DOHH2 (cell line): ENCODE measurements around the gene XBP1.

ENCODE experiments used
- H3F3A ChIP-seq: fragments of 200-600 bp; sonication (generic), shearing (Covaris generic); 2 replicates; pipeline ENCODE4 v1.6.0; 2016; ENCODE audit warnings: antibody characterized with exemption, mild to moderate bottlenecking; ENCODE audit not compliant: control insufficient read depth, insufficient read depth
- H3K27ac ChIP-seq: fragments of 200-600 bp; sonication (generic); 2 replicates; pipeline ENCODE4 v1.5.1; 2014; ENCODE audit warnings: low read depth, mild to moderate bottlenecking, low read length, moderate library complexity
- H3K27me3 ChIP-seq: fragments of 200-600 bp; sonication (generic); 2 replicates; pipeline ENCODE4 v1.6.1; 2014; ENCODE audit warnings: mild to moderate bottlenecking, low read length, mixed read lengths; ENCODE audit not compliant: control insufficient read depth
- H3K36me3 ChIP-seq: fragments of 200-600 bp; sonication (generic); 2 replicates; pipeline ENCODE4 v1.6.1; 2014; ENCODE audit warnings: mild to moderate bottlenecking, low read length, moderate library complexity, mixed read lengths; ENCODE audit not compliant: control insufficient read depth
- H3K4me1 ChIP-seq: fragments of 200-600 bp; sonication (generic); 2 replicates; pipeline ENCODE4 v1.6.1; 2014; ENCODE audit warnings: mild to moderate bottlenecking, low read length, mixed read lengths; ENCODE audit not compliant: control insufficient read depth
- H3K4me2 ChIP-seq: fragments of 200-600 bp; sonication (generic); 2 replicates; pipeline ENCODE4 v1.6.0; 2014; ENCODE audit warnings: mild to moderate bottlenecking, low read length, moderate library complexity
- H3K4me3 ChIP-seq: fragments of 200-600 bp; sonication (generic); 2 replicates; pipeline ENCODE4 v1.5.1; 2014; ENCODE audit warnings: mild to moderate bottlenecking, low read length, mixed read lengths
- H3K79me2 ChIP-seq: fragments of 200-600 bp; sonication (generic); 2 replicates; pipeline ENCODE4 v1.6.1; 2014; ENCODE audit warnings: mild to moderate bottlenecking, low read length, mixed read lengths; ENCODE audit not compliant: control insufficient read depth
- H3K9me2 ChIP-seq: fragments of 200-600 bp; sonication (generic); replicated peaks from 2 replicates; pipeline ENCODE4 v1.6.1; 2014; ENCODE audit warnings: mild to moderate bottlenecking, low read length, mixed read lengths; ENCODE audit not compliant: control insufficient read depth
- H3K9me3 ChIP-seq: fragments of 200-600 bp; sonication (generic); 2 replicates; pipeline ENCODE4 v1.6.1; 2014; ENCODE audit warnings: antibody characterized with exemption, low read length, mixed read lengths; ENCODE audit not compliant: control insufficient read depth, insufficient read depth
- H4K20me1 ChIP-seq: fragments of 200-600 bp; sonication (generic); 2 replicates; pipeline ENCODE4 v1.6.0; 2014; ENCODE audit warnings: low read depth, mild to moderate bottlenecking, antibody characterized with exemption, low read length, moderate library complexity; ENCODE audit not compliant: control insufficient read depth, insufficient read depth
- EZH2phosphoT487 ChIP-seq: fragments of 200-600 bp; sonication (generic); IDR thresholded peaks from 2 replicates; pipeline ENCODE4 v1.6.1; 2017; ENCODE audit warnings: borderline replicate concordance, mild to moderate bottlenecking, antibody characterized with exemption, low read length, moderate library complexity, mixed read lengths
- TF ChIP-seq, protein P1 (sequence below): fragments of 200-600 bp; sonication (generic); IDR thresholded peaks from one replicate; pipeline ENCODE4 v1.5.1; 2014; ENCODE audit warnings: antibody characterized with exemption, mild to moderate bottlenecking, low read depth, low read length; ENCODE audit not compliant: poor library complexity, severe bottlenecking

XBP1 gene

DNA sequence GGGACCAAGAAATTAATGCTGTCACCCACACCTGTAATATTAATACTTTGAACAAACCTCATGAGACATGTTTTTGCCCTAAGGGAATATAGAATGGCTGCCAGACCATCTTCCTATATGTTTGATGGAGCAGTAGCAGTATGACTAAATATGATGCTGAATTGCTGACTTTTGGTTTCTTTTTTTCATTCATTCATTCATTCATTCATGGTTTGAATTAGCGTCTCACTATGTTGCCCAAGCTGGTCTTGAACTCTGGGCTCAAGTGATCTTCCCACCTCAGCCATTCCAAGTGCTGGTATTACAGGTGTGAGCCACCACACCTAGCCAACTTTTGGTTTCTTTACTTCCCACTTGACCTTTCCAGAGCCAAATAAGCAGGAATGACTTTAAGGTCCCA, 20.1 kb downstream of the XBP1 start:
- Histone ChIP-seq H3K27me3 (no peaks in the 10 kb centered on the region), H3K36me3 (peaks cover 90% of the 10 kb centered on the region), H3K79me2 (peaks cover 82% of the 10 kb centered on the region), H3K9me2 (no peaks in the 10 kb centered on the region), H3K27ac (peak overlapping the region; percentile 21; the same call in 1 of the 2 replicates), H3K4me1 (peaks cover 83% of the 10 kb centered on the region), H3K4me3 (no peak overlapping the region), H4K20me1 (peaks cover 4% of the 10 kb centered on the region; the same call in 1 of the 2 replicates), H3K9me3 (no peaks in the 10 kb centered on the region), H3F3A (peaks cover 8% of the 10 kb centered on the region), H3K4me2 (peak overlapping the region; percentile 41; the same call in 1 of the 2 replicates)
- TF ChIP-seq EZH2phosphoT487 = no peak
- TF ChIP-seq, protein P1, sequence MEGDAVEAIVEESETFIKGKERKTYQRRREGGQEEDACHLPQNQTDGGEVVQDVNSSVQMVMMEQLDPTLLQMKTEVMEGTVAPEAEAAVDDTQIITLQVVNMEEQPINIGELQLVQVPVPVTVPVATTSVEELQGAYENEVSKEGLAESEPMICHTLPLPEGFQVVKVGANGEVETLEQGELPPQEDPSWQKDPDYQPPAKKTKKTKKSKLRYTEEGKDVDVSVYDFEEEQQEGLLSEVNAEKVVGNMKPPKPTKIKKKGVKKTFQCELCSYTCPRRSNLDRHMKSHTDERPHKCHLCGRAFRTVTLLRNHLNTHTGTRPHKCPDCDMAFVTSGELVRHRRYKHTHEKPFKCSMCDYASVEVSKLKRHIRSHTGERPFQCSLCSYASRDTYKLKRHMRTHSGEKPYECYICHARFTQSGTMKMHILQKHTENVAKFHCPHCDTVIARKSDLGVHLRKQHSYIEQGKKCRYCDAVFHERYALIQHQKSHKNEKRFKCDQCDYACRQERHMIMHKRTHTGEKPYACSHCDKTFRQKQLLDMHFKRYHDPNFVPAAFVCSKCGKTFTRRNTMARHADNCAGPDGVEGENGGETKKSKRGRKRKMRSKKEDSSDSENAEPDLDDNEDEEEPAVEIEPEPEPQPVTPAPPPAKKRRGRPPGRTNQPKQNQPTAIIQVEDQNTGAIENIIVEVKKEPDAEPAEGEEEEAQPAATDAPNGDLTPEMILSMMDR = no peak

DNA sequence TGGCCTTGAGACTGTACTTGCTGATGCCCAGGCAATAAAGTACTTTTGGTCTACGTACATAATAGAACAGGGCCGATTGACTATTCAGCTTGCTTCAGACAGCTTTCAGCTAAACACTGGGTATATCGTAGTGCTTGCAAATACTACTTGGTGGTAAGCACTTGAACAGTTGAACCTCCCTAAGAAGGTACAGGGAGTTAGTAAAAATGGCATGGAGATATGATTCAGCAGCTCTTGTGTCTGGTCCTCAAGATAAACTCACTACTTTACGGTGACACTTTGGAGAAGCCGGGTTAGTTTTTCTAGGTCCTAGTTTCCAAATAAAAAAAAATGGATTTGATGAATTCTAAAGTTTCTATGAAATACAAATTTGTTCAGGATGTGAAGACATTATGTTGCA, 20.5 kb downstream of the XBP1 start:
- H3K4me3 ChIP-seq = 0 out of 2 replicates have a peak overlapping the region, but pooled peaks have one; percentile 11
- no peaks in the 10 kb centered on the region for H3K27me3 ChIP-seq
- peaks cover 4% of the 10 kb centered on the region; the same call in 1 of the 2 replicates for H4K20me1 ChIP-seq
- peaks cover 86% of the 10 kb centered on the region for H3K79me2 ChIP-seq
- peaks cover 90% of the 10 kb centered on the region for H3K36me3 ChIP-seq
- H3F3A ChIP-seq = peaks cover 8% of the 10 kb centered on the region
- H3K4me2 ChIP-seq = peak overlapping the region; percentile 41
- peaks cover 88% of the 10 kb centered on the region for H3K4me1 ChIP-seq
- no peaks in the 10 kb centered on the region for H3K9me3 ChIP-seq
- H3K27ac ChIP-seq = 0 out of 2 replicates have a peak overlapping the region, but pooled peaks have one; percentile 8
- TF ChIP-seq EZH2phosphoT487 = no peak
- TF ChIP-seq, protein P1 = no peak
- no peaks in the 10 kb centered on the region for H3K9me2 ChIP-seq

DNA sequence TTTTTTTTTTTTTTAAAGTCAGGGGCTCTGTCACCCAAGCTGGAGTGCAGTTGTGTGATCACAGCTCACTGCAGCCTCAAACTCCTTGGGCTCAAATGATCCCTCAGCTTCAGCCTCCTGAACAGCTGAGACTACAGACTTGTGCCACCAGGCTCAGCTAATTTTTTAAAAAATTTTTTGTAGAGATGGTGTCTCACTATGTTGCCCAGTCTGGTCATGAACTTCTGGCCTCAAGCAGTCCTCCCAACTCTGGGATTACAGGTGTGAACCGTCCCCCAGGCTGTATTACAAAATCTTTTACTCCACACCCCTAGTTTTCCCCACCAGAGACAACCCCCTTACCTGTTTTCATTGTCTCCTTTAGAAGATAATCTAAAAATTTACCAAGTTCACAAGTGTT, 26.0 kb downstream of the XBP1 start:
- H4K20me1 ChIP-seq = no peaks in the 10 kb centered on the region
- H3K4me2 ChIP-seq = peak overlapping the region; percentile 88
- H3F3A ChIP-seq = peaks cover 2% of the 10 kb centered on the region
- no peaks in the 10 kb centered on the region for H3K9me2 ChIP-seq
- peaks cover 53% of the 10 kb centered on the region for H3K36me3 ChIP-seq
- H3K27ac ChIP-seq = no peak overlapping the region
- H3K79me2 ChIP-seq = peaks cover 65% of the 10 kb centered on the region
- peak overlapping the region; percentile 95 for H3K4me3 ChIP-seq
- no peak for TF ChIP-seq EZH2phosphoT487
- TF ChIP-seq, protein P1 = no peak
- 0 out of 2 replicates have a peak, but pooled peaks cover 4% of the 10 kb centered on the region for H3K9me3 ChIP-seq
- H3K27me3 ChIP-seq = no peaks in the 10 kb centered on the region
- peaks cover 56% of the 10 kb centered on the region for H3K4me1 ChIP-seq
